Measurements from ENCODE around the gene MYO7B. TPM values are rescaled to one million over a fixed set of nuclear protein-coding genes. Genes with fewer than 3 reads are reported as not detected.

Gene MYO7B
- total RNA-seq, 1 donor = 0.18 TPM

DNA sequence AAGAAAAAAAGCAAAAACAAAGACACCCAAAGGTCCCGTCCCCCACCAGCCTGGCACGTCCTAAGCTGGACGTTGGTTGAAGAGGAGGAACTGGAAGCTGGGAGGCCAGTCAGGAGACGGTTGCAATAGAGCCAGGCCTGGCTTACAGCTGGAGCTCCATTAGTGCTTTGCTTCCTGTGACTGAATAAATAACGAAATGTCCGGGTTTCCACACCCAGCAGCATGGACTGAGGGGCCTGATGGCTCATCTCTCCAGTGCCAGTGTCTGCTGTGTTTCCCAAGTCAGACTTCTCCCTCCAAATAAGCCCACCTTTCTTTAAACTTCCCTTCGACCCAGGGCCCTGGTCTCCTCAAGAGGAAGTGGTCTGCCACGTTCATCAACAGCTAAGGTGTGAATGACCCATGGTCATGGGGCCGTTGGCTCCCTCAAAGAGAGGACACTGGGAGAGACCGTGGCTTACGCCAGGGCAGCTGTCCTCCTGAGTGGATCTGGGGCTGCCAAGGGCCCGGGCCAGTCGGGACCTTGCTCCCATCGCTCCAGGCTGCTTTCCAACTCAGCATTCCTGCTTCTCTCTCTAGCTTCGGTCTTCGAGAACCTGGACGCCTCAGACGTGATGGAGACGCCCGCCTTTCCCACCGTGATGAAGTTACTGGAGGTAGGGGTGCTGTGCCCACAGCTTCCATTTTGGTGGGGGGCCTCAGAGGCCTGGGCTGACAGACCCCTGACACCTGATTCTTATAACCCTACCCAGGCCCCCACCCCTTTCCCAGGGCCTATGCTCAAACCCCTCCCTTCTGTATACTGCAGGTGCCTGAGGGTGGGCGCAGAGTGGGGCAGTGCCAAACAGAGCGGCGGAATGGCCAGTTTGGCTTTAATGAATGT lies 44.9 kb downstream of the MYO7B start:
- no peak for DNase-seq (ENCODE audit: low read depth)
- H3K4me3 ChIP-seq (ENCODE audit: low read depth, low read length) = no peak overlapping the region
- no peak for TF ChIP-seq CTCF (IDR thresholded peaks at IDR 0.05; ENCODE audit: insufficient read depth, low read length)

GRCh38 chr2:127581050-127581345 lies 45.5 kb downstream of the MYO7B start:
- H3K4me3 ChIP-seq (ENCODE audit: low read depth, low read length) = no peak overlapping the region
- DNase-seq (ENCODE audit: low read depth) = no peak
- no peak for TF ChIP-seq CTCF (IDR thresholded peaks at IDR 0.05; ENCODE audit: insufficient read depth, low read length)

DNA sequence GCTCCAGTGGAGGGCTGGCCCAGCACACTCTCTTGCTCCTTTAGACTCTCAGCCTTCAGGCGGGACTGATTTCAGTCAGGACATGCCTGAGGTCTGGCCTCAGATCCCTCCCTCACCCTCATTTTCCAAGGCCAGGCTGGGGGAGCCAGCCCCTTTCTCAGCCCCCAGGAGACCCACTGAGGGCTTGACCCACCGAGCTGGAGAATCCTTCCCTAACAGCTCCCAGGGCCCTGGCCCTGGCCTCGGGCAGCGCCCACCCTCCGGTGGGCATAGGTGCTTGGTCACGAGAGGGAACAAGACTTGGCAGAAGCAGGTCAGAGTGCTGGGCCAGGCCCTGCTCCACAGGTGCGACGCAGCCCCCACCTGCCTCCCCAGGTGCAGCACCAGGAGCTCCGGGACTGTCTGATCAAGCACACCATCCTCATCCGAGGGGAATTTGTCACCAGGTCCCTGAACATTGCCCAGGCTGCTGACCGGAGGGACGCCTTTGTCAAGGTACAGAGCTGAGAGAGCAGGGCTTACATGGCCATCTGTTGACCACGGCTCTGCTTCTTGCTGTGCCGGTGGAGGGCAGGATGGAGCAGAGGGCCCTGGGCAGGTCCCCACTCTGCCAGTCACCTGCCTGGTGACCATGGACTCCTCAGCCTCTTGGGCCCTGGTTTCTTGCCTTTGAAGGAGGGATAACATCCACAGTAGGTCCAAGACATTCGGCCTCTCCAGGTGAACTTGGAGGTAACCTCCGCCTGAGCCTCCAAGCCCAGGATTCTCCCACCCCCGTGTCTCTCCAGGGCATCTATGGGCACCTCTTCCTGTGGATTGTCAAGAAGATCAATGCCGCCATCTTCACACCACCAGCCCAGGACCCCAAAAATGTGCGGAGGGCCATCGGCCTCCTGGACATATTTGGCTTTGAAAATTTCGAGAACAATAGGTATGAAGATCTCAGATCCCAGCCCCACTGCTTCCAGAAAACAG lies 46.3 kb downstream of the MYO7B start:
- DNase-seq (ENCODE audit: low read depth) = no peak
- no peak overlapping the region for H3K4me3 ChIP-seq (ENCODE audit: low read depth, low read length)
- TF ChIP-seq CTCF (IDR thresholded peaks at IDR 0.05; ENCODE audit: insufficient read depth, low read length) = no peak

DNA sequence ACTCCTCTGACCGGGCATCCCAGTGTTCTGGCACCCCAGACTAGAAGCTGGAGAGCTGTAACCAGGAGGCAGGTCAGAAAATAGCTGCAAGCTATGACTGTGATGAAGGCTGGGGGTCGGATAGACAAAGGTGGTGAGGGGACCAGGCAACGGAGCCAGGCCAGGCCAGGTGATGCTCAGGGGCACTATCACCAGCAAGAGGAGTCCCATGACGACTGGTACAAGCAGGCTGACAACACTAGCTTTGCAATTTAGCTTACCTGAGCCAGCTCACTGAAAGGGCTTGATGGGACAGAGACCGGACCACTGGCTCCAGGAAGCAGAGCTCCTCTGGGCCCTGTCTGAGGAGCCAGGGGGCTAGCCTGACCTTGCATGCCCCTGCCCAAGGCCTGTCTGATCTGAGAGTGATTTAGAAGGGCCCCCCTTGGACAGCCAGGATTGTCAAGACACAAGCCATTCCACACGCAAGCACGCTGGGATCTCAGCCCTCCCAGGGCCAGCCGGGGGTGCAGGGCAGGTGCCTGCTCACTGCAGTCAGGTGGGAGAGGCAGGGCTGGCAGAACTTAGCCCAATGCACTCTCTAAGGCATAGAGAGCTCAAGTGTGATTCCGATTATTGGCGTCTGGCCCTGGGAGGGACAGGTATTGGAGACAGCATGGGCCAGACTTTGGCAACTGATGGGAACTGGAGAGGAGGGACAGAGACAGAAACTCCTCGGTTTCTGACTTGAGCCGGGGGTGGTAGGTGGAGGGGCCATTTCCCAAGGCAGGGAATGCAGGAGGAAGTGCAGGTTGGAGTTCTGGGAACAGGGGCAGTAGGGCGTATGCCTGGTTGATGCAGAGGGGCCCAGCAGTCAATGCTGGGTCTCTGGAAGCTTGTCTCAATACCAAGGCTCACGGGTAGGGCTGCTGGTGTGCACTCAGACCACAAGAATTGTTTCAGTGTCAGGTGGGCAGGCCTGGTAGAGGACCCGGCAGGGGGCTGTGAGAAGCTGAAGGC lies 47.7 kb downstream of the MYO7B start:
- no peak overlapping the region for H3K4me3 ChIP-seq (ENCODE audit: low read depth, low read length)
- no peak for TF ChIP-seq CTCF (IDR thresholded peaks at IDR 0.05; ENCODE audit: insufficient read depth, low read length)
- no peak for DNase-seq (ENCODE audit: low read depth)

DNA sequence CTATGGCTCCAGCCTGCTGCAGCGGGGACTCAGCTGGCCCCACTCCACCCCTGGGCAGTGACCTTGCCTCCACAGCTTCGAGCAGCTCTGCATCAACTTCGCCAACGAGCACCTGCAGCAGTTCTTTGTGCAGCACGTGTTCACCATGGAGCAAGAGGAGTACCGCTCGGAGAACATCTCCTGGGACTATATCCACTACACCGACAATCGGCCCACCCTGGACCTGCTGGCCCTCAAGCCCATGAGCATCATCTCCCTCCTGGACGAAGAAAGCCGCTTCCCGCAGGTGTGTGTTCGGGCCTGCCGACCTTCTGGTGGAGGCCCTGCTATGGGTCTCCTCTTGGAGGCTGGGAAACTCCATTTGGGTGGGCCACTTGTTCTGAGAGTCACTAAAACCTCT lies 48.6 kb downstream of the MYO7B start:
- no peak overlapping the region for H3K4me3 ChIP-seq (ENCODE audit: low read depth, low read length)
- no peak for TF ChIP-seq CTCF (IDR thresholded peaks at IDR 0.05; ENCODE audit: insufficient read depth, low read length)
- no peak for DNase-seq (ENCODE audit: low read depth)

DNA sequence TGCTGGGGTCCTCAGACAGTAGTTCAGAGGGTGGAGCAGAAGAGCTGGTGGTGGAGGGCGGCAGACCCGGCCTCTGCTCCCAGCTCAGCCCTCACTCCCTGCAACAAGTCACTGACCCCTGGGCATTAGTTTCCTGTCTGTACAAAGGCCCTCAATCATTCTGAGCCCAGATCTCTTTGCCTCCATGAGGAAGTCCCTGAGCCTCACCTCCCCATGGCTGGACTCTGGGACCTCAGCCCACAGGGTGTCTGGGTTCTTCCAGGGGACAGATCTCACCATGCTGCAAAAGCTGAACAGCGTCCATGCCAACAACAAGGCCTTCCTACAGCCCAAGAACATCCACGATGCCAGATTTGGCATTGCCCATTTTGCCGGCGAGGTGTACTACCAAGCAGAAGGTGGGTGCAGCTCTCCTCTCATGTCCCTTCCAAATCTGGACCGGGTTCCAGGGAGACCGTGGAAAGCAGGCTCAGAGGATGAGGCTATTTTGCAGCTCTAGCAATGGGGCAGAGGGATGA lies 49.1 kb downstream of the MYO7B start:
- no peak for DNase-seq (ENCODE audit: low read depth)
- no peak overlapping the region for H3K4me3 ChIP-seq (ENCODE audit: low read depth, low read length)
- TF ChIP-seq CTCF (IDR thresholded peaks at IDR 0.05; ENCODE audit: insufficient read depth, low read length) = no peak
